ENCODE data around the gene PHYH.

- no peak for TF ChIP-seq CTCF (IDR thresholded peaks at IDR 0.05)
- no peak for TF ChIP-seq POLR2AphosphoS5 (IDR thresholded peaks at IDR 0.05)
Measured at GRCh38 chr10:13317474-13317873, 17.6 kb upstream of the PHYH start.
